H9 (cell line): ENCODE results near the gene MRPL54. TPM values are rescaled to one million over a fixed set of nuclear protein-coding genes. Genes with fewer than 3 reads are reported as not detected.

ENCODE experiments used
- DNase-seq: peaks from one replicate; pipeline ENCODE4 v3.0.0-alpha.2; 2017
- H2AFZ ChIP-seq: one replicate; pipeline ENCODE4 v1.6.1; 2013; ENCODE audit warnings: mild to moderate bottlenecking, low read length, control low read depth, moderate library complexity
- H2AK5ac ChIP-seq: 2 replicates; pipeline ENCODE4 v1.6.1; 2013; ENCODE audit warnings: low read length, control low read depth, mixed read lengths; ENCODE audit not compliant: insufficient read length
- H2BK120ac ChIP-seq: one replicate; pipeline ENCODE4 v1.6.1; 2013; ENCODE audit warnings: low read depth, mild to moderate bottlenecking, low read length, control low read depth, inconsistent platforms; ENCODE audit not compliant: poor library complexity, severe bottlenecking
- H2BK12ac ChIP-seq: 2 replicates; pipeline ENCODE4 v1.6.1; 2013; ENCODE audit warnings: low read length, control low read depth, mixed read lengths, low read depth; ENCODE audit not compliant: insufficient read length
- H2BK15ac ChIP-seq: 2 replicates; pipeline ENCODE4 v1.6.1; 2013; ENCODE audit warnings: low read depth, low read length, control low read depth
- H2BK20ac ChIP-seq: one replicate; pipeline ENCODE4 v1.6.1; 2013; ENCODE audit warnings: low read depth, mild to moderate bottlenecking, low read length, control low read depth, inconsistent platforms; ENCODE audit not compliant: poor library complexity, severe bottlenecking
- H2BK5ac ChIP-seq: 2 replicates; pipeline ENCODE4 v1.6.1; 2013; ENCODE audit warnings: low read length, control low read depth, mixed read lengths; ENCODE audit not compliant: insufficient read length
- H3K14ac ChIP-seq: 2 replicates; pipeline ENCODE4 v1.6.1; 2013; ENCODE audit warnings: low read length, control low read depth; ENCODE audit not compliant: insufficient read depth
- H3K18ac ChIP-seq: 2 replicates; pipeline ENCODE4 v1.6.1; 2013; ENCODE audit warnings: low read depth, mild to moderate bottlenecking, mixed read lengths, low read length, control low read depth; ENCODE audit not compliant: insufficient read length
- H3K23ac ChIP-seq: 2 replicates; pipeline ENCODE4 v1.6.1; 2013; ENCODE audit warnings: low read length, control low read depth, mixed read lengths, low read depth; ENCODE audit not compliant: insufficient read length
- H3K23me2 ChIP-seq: 2 replicates; pipeline ENCODE4 v1.6.1; 2013; ENCODE audit warnings: low read depth, mild to moderate bottlenecking, mixed read lengths, low read length, control low read depth; ENCODE audit not compliant: insufficient read length, poor library complexity, severe bottlenecking
- H3K27ac ChIP-seq: 2 replicates; pipeline ENCODE4 v1.5.1; 2013; ENCODE audit warnings: low read length, control low read depth, mixed read lengths, low read depth; ENCODE audit not compliant: insufficient read length
- H3K27me3 ChIP-seq: 2 replicates; pipeline ENCODE4 v1.6.1; 2013; ENCODE audit warnings: low read length, control low read depth, inconsistent platforms; ENCODE audit not compliant: insufficient read depth
- H3K4ac ChIP-seq: 2 replicates; pipeline ENCODE4 v1.6.1; 2013; ENCODE audit warnings: low read depth, mild to moderate bottlenecking, control low read depth, inconsistent platforms, low read length, moderate library complexity
- H3K4me1 ChIP-seq: 2 replicates; pipeline ENCODE4 v1.6.1; 2013; ENCODE audit warnings: low read length, control low read depth, inconsistent platforms; ENCODE audit not compliant: insufficient read depth
- H3K4me2 ChIP-seq: 2 replicates; pipeline ENCODE4 v1.6.1; 2013; ENCODE audit warnings: low read length, control low read depth, mixed read lengths; ENCODE audit not compliant: insufficient read length, insufficient read depth
- H3K56ac ChIP-seq: 2 replicates; pipeline ENCODE4 v1.6.1; 2013; ENCODE audit warnings: low read depth, mild to moderate bottlenecking, mixed read lengths, low read length, control low read depth; ENCODE audit not compliant: insufficient read length
- H3K79me1 ChIP-seq: 2 replicates; pipeline ENCODE4 v1.6.1; 2013; ENCODE audit warnings: low read depth, mild to moderate bottlenecking, moderate library complexity, low read length, control low read depth, inconsistent platforms; ENCODE audit not compliant: insufficient read depth, poor library complexity, severe bottlenecking
- H3K79me2 ChIP-seq: 2 replicates; pipeline ENCODE4 v1.6.1; 2013; ENCODE audit warnings: low read length, control low read depth, inconsistent platforms; ENCODE audit not compliant: insufficient read depth
- H3K9ac ChIP-seq: 2 replicates; pipeline ENCODE4 v1.6.1; 2013; ENCODE audit warnings: low read length, control low read depth, mixed read lengths; ENCODE audit not compliant: insufficient read length; ENCODE audit errors: extremely low read depth
- H3K9me3 ChIP-seq: one replicate; pipeline ENCODE4 v1.6.1; 2013; ENCODE audit warnings: low read depth, low read length, inconsistent platforms; ENCODE audit not compliant: control insufficient read depth
- H3T11ph ChIP-seq: one replicate; pipeline ENCODE4 v1.6.1; 2013; ENCODE audit warnings: mild to moderate bottlenecking, low read length, control low read depth, inconsistent platforms
- H4K20me1 ChIP-seq: one replicate; pipeline ENCODE4 v1.6.1; 2013; ENCODE audit not compliant: control insufficient read depth, insufficient read length, insufficient read depth
- H4K5ac ChIP-seq: 2 replicates; pipeline ENCODE4 v1.6.1; 2013; ENCODE audit warnings: low read depth, mild to moderate bottlenecking, mixed read lengths, low read length, control low read depth; ENCODE audit not compliant: insufficient read length
- H4K8ac ChIP-seq: replicated peaks from 2 replicates; pipeline ENCODE4 v1.6.1; 2013; ENCODE audit warnings: low read length, control low read depth, mixed read lengths, low read depth; ENCODE audit not compliant: insufficient read length
- H4K91ac ChIP-seq: 2 replicates; pipeline ENCODE4 v1.6.1; 2013; ENCODE audit warnings: low read depth, mild to moderate bottlenecking, moderate library complexity, mixed read lengths, low read length, control low read depth; ENCODE audit not compliant: insufficient read length
- H3K27ac Mint-ChIP-seq, 3 experiments: 2 replicates in 2 of 3; 3 replicates in 1 of 3; pipeline ENCODE4 v1.8.0; 2020 to 2021; ENCODE audit warnings: mixed read lengths in 3 of 3, mild to moderate bottlenecking in 1 of 3, moderate library complexity in 1 of 3
- H3K27me3 Mint-ChIP-seq: 2 replicates; pipeline ENCODE4 v1.8.0; 2021; ENCODE audit warnings: low read depth, mild to moderate bottlenecking, moderate library complexity, mixed read lengths
- H3K36me3 Mint-ChIP-seq, 3 experiments: 2 replicates in 2 of 3; 3 replicates in 1 of 3; pipeline ENCODE4 v1.8.0; 2020 to 2021; ENCODE audit warnings: low read depth in 3 of 3, mixed read lengths in 3 of 3; ENCODE audit not compliant: insufficient read depth in 1 of 3
- H3K4me1 Mint-ChIP-seq, 2 experiments: 2 replicates each; pipeline ENCODE4 v1.8.0; 2020; ENCODE audit warnings: mixed read lengths in 2 of 2
- H3K4me3 Mint-ChIP-seq, 2 experiments: 2 replicates in 1 of 2; 3 replicates in 1 of 2; pipeline ENCODE4 v1.8.0; 2020 to 2021; ENCODE audit warnings: mild to moderate bottlenecking in 2 of 2, mixed read lengths in 2 of 2, moderate library complexity in 1 of 2
- H3K9me3 Mint-ChIP-seq, 2 experiments: 2 replicates in 1 of 2; 3 replicates in 1 of 2; pipeline ENCODE4 v1.8.0; 2020; ENCODE audit warnings: mild to moderate bottlenecking in 2 of 2, mixed read lengths in 2 of 2, moderate library complexity in 1 of 2
- WGBS: extraction: QIAGEN DNeasy Blood & Tissue Kit; methylation state at CpG from one replicate; pipeline ENCODE4 v1.1.7; 2013; ENCODE audit warnings: missing lambda C conversion rate, low lambda C conversion rate, mixed read lengths; ENCODE audit not compliant: insufficient read length; ENCODE audit errors: extremely low coverage; 5-methylcytosine and 5-hydroxymethylcytosine counted together
- total RNA-seq: library from RNA; stranded (reverse); gene quantifications from 2 replicates; pipeline ENCODE4 v1.2.1, GENCODE V29; 2021
- TF ChIP-seq, protein P1 (sequence below): fragments of 200-600 bp; sonication (generic); conservative IDR thresholded peaks from 3 replicates; pipeline ENCODE4 v1.8.0; 2021; ENCODE audit warnings: antibody characterized with exemption, mild to moderate bottlenecking

MRPL54 gene
- total RNA-seq, 1 experiment from 2014 or later = 60.0 TPM

- Mint-ChIP-seq H3K4me1 (peaks cover 7 to 18% of the 10 kb centered on the region in 2 experiments), H3K9me3 (no peaks in the 10 kb centered on the region), H3K4me3 (no peak overlapping the region; a peak in 1 of 5 replicates), H3K27me3 (no peaks in the 10 kb centered on the region), H3K27ac (peak overlapping the region in 1 of 3 experiments; percentile 82; a peak in 1 of 7 replicates), H3K36me3 (peaks cover under 1 to 2% (median under 1%) of the 10 kb centered on the region in 3 experiments; a peak in 5 of 7 replicates)
- Histone ChIP-seq H3K14ac (no peak overlapping the region), H3K27me3 (no peaks in the 10 kb centered on the region), H3T11ph (no peak overlapping the region), H3K23me2 (no peaks in the 10 kb centered on the region), H4K5ac (no peak overlapping the region), H3K79me1 (no peaks in the 10 kb centered on the region), H4K91ac (no peak overlapping the region), H3K4me1 (no peaks in the 10 kb centered on the region), H4K8ac (no peak overlapping the region), H3K18ac (no peak overlapping the region), H2BK15ac (no peak overlapping the region), H2AFZ (no peak overlapping the region), H3K9ac (no peak overlapping the region), H2BK5ac (no peak overlapping the region), H3K4ac (no peak overlapping the region), H3K9me3 (no peaks in the 10 kb centered on the region), H2BK20ac (no peak overlapping the region), H2BK12ac (no peak overlapping the region), H2AK5ac (no peak overlapping the region), H3K4me2 (no peak overlapping the region), H2BK120ac (no peak overlapping the region), H3K56ac (no peak overlapping the region), H3K79me2 (no peaks in the 10 kb centered on the region), H4K20me1 (no peaks in the 10 kb centered on the region), H3K27ac (no peak overlapping the region), H3K23ac (no peak overlapping the region)
- TF ChIP-seq, protein P1, sequence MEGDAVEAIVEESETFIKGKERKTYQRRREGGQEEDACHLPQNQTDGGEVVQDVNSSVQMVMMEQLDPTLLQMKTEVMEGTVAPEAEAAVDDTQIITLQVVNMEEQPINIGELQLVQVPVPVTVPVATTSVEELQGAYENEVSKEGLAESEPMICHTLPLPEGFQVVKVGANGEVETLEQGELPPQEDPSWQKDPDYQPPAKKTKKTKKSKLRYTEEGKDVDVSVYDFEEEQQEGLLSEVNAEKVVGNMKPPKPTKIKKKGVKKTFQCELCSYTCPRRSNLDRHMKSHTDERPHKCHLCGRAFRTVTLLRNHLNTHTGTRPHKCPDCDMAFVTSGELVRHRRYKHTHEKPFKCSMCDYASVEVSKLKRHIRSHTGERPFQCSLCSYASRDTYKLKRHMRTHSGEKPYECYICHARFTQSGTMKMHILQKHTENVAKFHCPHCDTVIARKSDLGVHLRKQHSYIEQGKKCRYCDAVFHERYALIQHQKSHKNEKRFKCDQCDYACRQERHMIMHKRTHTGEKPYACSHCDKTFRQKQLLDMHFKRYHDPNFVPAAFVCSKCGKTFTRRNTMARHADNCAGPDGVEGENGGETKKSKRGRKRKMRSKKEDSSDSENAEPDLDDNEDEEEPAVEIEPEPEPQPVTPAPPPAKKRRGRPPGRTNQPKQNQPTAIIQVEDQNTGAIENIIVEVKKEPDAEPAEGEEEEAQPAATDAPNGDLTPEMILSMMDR = no peak
- WGBS = no CpG with 5 or more reads among the region's 12 CpGs
- DNase-seq = peak; percentile 15
Observed at GRCh38 chr19:3773814-3774515, 11.5 kb downstream of the MRPL54 start.
